IMR-90 (cell line): ENCODE results near the gene TUBB2B. TPM values are rescaled to one million over a fixed set of nuclear protein-coding genes. Genes with fewer than 3 reads are reported as not detected.

Source experiments
- ATAC-seq: fragments of 200-7000 bp; cut with Tn5 transposase; 2 replicates; pipeline ENCODE4 v1.9.1; 2020; ENCODE audit warnings: low read depth, mild to moderate bottlenecking, moderate library complexity
- BruUV-seq: library from RNA; stranded (reverse); fragments of 400-500 nt; replicated peaks from 2 replicates; lab custom pipeline; 2021; lab: Mats Ljungman, UMichigan
- CTCF ChIA-PET: fragments of 300-600 bp; formaldehyde crosslinking; extraction: SDS; loops from one replicate; lab custom pipeline; 2021; ENCODE audit warnings: antibody characterized with exemption; lab: Yijun Ruan, JAX
- POLR2A ChIA-PET: fragments of 300-600 bp; sonication (Branson Sonifier 250); formaldehyde crosslinking; loops from one replicate; lab custom pipeline; 2022; ENCODE audit warnings: antibody characterized with exemption; ENCODE audit not compliant: unreplicated experiment; lab: Charles Lee
- DNase-seq: peaks from one replicate; pipeline ENCODE4 v3.0.0; 2013
- H2AFZ ChIP-seq: replicated peaks from 2 replicates; pipeline ENCODE3; 2013; ENCODE audit warnings: low read length, mild to moderate bottlenecking; ENCODE audit not compliant: poor library complexity
- H2AK5ac ChIP-seq: 2 replicates; pipeline ENCODE4 v1.6.1; 2013; ENCODE audit warnings: low read depth, low read length, inconsistent platforms
- H2AK9ac ChIP-seq: replicated peaks from 2 replicates; pipeline ENCODE3; 2013; ENCODE audit warnings: mild to moderate bottlenecking, low read depth, low read length, moderate library complexity; ENCODE audit not compliant: poor library complexity
- H2BK120ac ChIP-seq: 2 replicates; pipeline ENCODE4 v1.6.1; 2013; ENCODE audit warnings: low read depth, low read length, inconsistent platforms
- H2BK15ac ChIP-seq: 3 replicates; pipeline ENCODE4 v1.6.1; 2013; ENCODE audit warnings: low read depth, low read length, inconsistent platforms
- H2BK20ac ChIP-seq: 2 replicates; pipeline ENCODE4 v1.6.1; 2013; ENCODE audit warnings: low read depth, mild to moderate bottlenecking, inconsistent platforms, low read length, moderate library complexity
- H2BK5ac ChIP-seq: 2 replicates; pipeline ENCODE4 v1.6.1; 2013; ENCODE audit warnings: mild to moderate bottlenecking, low read depth, low read length, inconsistent platforms; ENCODE audit not compliant: poor library complexity, severe bottlenecking
- H3K14ac ChIP-seq: replicated peaks from 2 replicates; pipeline ENCODE4 v1.6.1; 2013; ENCODE audit warnings: low read depth, low read length, inconsistent platforms
- H3K18ac ChIP-seq: 2 replicates; pipeline ENCODE4 v1.6.1; 2013; ENCODE audit warnings: low read depth, low read length, control low read depth
- H3K23ac ChIP-seq: 2 replicates; pipeline ENCODE4 v1.6.1; 2013; ENCODE audit warnings: low read depth, low read length, inconsistent platforms
- H3K27ac ChIP-seq: 2 replicates; pipeline ENCODE4 v1.5.1; 2013; ENCODE audit warnings: mild to moderate bottlenecking, control low read depth, low read length; ENCODE audit not compliant: insufficient read depth
- H3K27me3 ChIP-seq: 2 replicates; pipeline ENCODE4 v1.6.1; 2013; ENCODE audit warnings: low read length; ENCODE audit not compliant: control insufficient read depth, insufficient read depth
- H3K36me3 ChIP-seq: 2 replicates; pipeline ENCODE4 v1.6.1; 2013; ENCODE audit warnings: low read length, mixed read lengths; ENCODE audit not compliant: control insufficient read depth, insufficient read depth
- H3K4ac ChIP-seq: 2 replicates; pipeline ENCODE4 v1.6.1; 2013; ENCODE audit warnings: low read depth, low read length, inconsistent platforms
- H3K4me1 ChIP-seq: 2 replicates; pipeline ENCODE4 v1.6.1; 2013; ENCODE audit warnings: low read length, mixed read lengths; ENCODE audit not compliant: control insufficient read depth, insufficient read depth
- H3K4me2 ChIP-seq: 2 replicates; pipeline ENCODE4 v1.6.1; 2013; ENCODE audit warnings: low read depth, mild to moderate bottlenecking, control low read depth, low read length, moderate library complexity
- H3K4me3 ChIP-seq: 2 replicates; pipeline ENCODE4 v1.5.1; 2013; ENCODE audit warnings: low read depth, mild to moderate bottlenecking, control low read depth, low read length, moderate library complexity; ENCODE audit not compliant: insufficient read depth
- H3K56ac ChIP-seq: 2 replicates; pipeline ENCODE4 v1.6.1; 2013; ENCODE audit warnings: low read length, inconsistent platforms; ENCODE audit not compliant: insufficient read depth; ENCODE audit errors: extremely low read depth
- H3K79me1 ChIP-seq, 2 experiments: 2 replicates each; pipeline ENCODE4 v1.6.1; 2013; ENCODE audit warnings: low read length in 2 of 2, inconsistent platforms in 1 of 2, low read depth in 1 of 2
- H3K9ac ChIP-seq: 2 replicates; pipeline ENCODE4 v1.6.1; 2013; ENCODE audit warnings: low read depth, low read length, control low read depth
- H3K9me1 ChIP-seq: 2 replicates; pipeline ENCODE4 v1.6.1; 2013; ENCODE audit warnings: low read length, inconsistent platforms; ENCODE audit not compliant: insufficient read depth
- H3K9me3 ChIP-seq: 2 replicates; pipeline ENCODE4 v1.6.1; 2013; ENCODE audit warnings: low read length; ENCODE audit not compliant: control insufficient read depth, insufficient read depth
- H4K20me1 ChIP-seq: 2 replicates; pipeline ENCODE4 v1.6.1; 2013; ENCODE audit warnings: low read length, inconsistent platforms; ENCODE audit not compliant: insufficient read depth
- H4K5ac ChIP-seq: 2 replicates; pipeline ENCODE4 v1.6.1; 2013; ENCODE audit warnings: mild to moderate bottlenecking, low read depth, low read length, control low read depth
- H4K8ac ChIP-seq, 2 experiments: 2 replicates each; pipeline ENCODE4 v1.6.1; 2013; ENCODE audit warnings: low read depth in 2 of 2, low read length in 2 of 2, control low read depth in 1 of 2, inconsistent platforms in 1 of 2
- H4K91ac ChIP-seq: 2 replicates; pipeline ENCODE4 v1.6.1; 2013; ENCODE audit warnings: low read depth, low read length, inconsistent platforms; ENCODE audit not compliant: insufficient read depth
- BHLHE40 ChIP-seq: fragments of 150-350 bp; IDR thresholded peaks from 2 replicates; pipeline ENCODE4 v1.6.1; 2016; ENCODE audit warnings: mild to moderate bottlenecking, low read depth, low read length
- POLR2A ChIP-seq: IDR thresholded peaks from 2 replicates; pipeline ENCODE4 v1.6.1; 2012; ENCODE audit warnings: mild to moderate bottlenecking, low read depth, low read length
- RCOR1 ChIP-seq: IDR thresholded peaks from 2 replicates; pipeline ENCODE4 v1.6.1; 2012; ENCODE audit warnings: mild to moderate bottlenecking, low read length, improper control_type of control experiment; ENCODE audit not compliant: insufficient replicate concordance
- WGBS, 2 experiments: methylation state at CpG; one replicate each; pipeline versions ENCODE4 v1.1.5 to v1.1.7; 2013; ENCODE audit warnings: missing lambda C conversion rate in 2 of 2; ENCODE audit not compliant: insufficient read length in 1 of 2; ENCODE audit errors: extremely low coverage in 2 of 2; 5-methylcytosine and 5-hydroxymethylcytosine counted together
- dilution Hi-C: fragments of 300-500 bp; cut with HindIII; formaldehyde crosslinking; loops from one replicate; pipeline ENCODE4 v1.14.3; 2018; ENCODE audit warnings: low sequenced_read_pairs; ENCODE audit not compliant: unreplicated experiment
- in situ Hi-C: fragments of 300-500 bp; cut with MboI; formaldehyde crosslinking; loops from 3 replicates; pipeline ENCODE4 v1.14.3; 2019; ENCODE audit warnings: low sequenced_read_pairs, inconsistent platforms, mixed read lengths
- intact Hi-C: fragments of 100-400 bp; cut with micrococcal nuclease; formaldehyde crosslinking; loops from 2 replicates; pipeline ENCODE4 v1.10.0; 2022
- polyA plus RNA-seq, 3 experiments: library from polyadenylated mRNA; depleted of rRNA; stranded (reverse); fragments of >200 nt; gene quantifications; 2 replicates each; pipeline ENCODE4 v1.2.3, GENCODE V29; 2012; ENCODE audit warnings: low replicate concordance in 1 of 3
- total RNA-seq: library from RNA; depleted of rRNA; stranded (reverse); fragments of >200 nt; gene quantifications from 2 replicates; pipeline ENCODE4 v1.2.3, GENCODE V29; 2012
- TF ChIP-seq, protein P1 (sequence below): conservative IDR thresholded peaks from 2 replicates; pipeline ENCODE4 v1.5.1; 2012; ENCODE audit warnings: mild to moderate bottlenecking, low read depth, low read length, improper control_type of control experiment
- TF ChIP-seq, protein P2 (sequence below): fragments of 150-350 bp; IDR thresholded peaks from 2 replicates; pipeline ENCODE4 v1.6.1; 2016; ENCODE audit warnings: low read depth, mild to moderate bottlenecking, low read length, moderate library complexity, borderline replicate concordance

TUBB2B gene
- total and polyA plus RNA-seq, 2 of the 4 experiments (the other 2 are of a cell fraction): 13.6 to 21.1 TPM

DNA sequence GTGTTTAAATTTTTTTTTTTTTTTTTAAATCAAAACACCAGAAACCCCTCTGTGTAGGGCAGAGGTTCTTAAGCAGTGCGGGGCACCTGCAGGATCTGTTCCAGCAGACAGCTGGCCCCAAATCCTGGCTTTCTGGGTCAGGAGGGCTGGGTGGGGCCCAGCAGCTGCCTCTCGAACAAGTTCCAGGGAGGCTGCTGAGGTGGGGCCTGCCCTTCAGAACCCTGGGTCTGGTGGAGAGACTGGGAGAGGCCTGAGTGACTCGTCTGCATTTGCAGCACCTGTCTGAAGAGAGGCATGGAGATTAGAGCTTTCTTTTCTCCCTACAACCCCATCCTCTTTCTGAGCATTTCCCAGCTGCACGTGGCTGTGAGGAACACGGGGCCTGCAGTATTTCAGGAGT, 39.7 kb upstream of the TUBB2B start:
- Histone ChIP-seq H3K79me1 (peaks cover 35 to 64% of the 10 kb centered on the region in 2 experiments), H2BK15ac (no peak overlapping the region), H3K4ac (no peak overlapping the region), H2AK9ac (no peak overlapping the region), H2AK5ac (no peak overlapping the region), H3K14ac (no peak overlapping the region), H3K9me1 (peaks cover 7% of the 10 kb centered on the region; the same call in 1 of the 2 replicates), H2BK20ac (no peak overlapping the region), H3K9me3 (no peaks in the 10 kb centered on the region), H3K9ac (no peak overlapping the region), H3K4me1 (peaks cover 8% of the 10 kb centered on the region; the same call in 1 of the 2 replicates), H3K18ac (no peak overlapping the region), H3K23ac (no peak overlapping the region), H3K4me3 (no peak overlapping the region), H2BK5ac (no peak overlapping the region), H4K5ac (no peak overlapping the region), H4K20me1 (peaks cover 14% of the 10 kb centered on the region), H4K8ac (no peak overlapping the region), H3K4me2 (no peak overlapping the region), H3K36me3 (peaks cover 35% of the 10 kb centered on the region), H3K56ac (no peak overlapping the region), H2AFZ (no peak overlapping the region), H2BK120ac (no peak overlapping the region), H4K91ac (no peak overlapping the region), H3K27me3 (no peaks in the 10 kb centered on the region), H3K27ac (no peak overlapping the region)
- DNase-seq (no peak), ATAC-seq (no peak)
- ChIA-PET POLR2A (no interaction called here), CTCF (no interaction called here)
- in situ Hi-C loops: no loop called here
- no TSS peak for BruUV-seq
- intact Hi-C loops: no loop called here
- WGBS, 2 experiments: no CpG with 5 or more reads among the region's 5 CpGs
- dilution Hi-C loops: no loop called here
- TF ChIP-seq POLR2A: no peak
- TF ChIP-seq, protein P1, sequence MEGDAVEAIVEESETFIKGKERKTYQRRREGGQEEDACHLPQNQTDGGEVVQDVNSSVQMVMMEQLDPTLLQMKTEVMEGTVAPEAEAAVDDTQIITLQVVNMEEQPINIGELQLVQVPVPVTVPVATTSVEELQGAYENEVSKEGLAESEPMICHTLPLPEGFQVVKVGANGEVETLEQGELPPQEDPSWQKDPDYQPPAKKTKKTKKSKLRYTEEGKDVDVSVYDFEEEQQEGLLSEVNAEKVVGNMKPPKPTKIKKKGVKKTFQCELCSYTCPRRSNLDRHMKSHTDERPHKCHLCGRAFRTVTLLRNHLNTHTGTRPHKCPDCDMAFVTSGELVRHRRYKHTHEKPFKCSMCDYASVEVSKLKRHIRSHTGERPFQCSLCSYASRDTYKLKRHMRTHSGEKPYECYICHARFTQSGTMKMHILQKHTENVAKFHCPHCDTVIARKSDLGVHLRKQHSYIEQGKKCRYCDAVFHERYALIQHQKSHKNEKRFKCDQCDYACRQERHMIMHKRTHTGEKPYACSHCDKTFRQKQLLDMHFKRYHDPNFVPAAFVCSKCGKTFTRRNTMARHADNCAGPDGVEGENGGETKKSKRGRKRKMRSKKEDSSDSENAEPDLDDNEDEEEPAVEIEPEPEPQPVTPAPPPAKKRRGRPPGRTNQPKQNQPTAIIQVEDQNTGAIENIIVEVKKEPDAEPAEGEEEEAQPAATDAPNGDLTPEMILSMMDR: no peak
- no peak for TF ChIP-seq RCOR1
- TF ChIP-seq BHLHE40: no peak
- TF ChIP-seq, protein P2, sequence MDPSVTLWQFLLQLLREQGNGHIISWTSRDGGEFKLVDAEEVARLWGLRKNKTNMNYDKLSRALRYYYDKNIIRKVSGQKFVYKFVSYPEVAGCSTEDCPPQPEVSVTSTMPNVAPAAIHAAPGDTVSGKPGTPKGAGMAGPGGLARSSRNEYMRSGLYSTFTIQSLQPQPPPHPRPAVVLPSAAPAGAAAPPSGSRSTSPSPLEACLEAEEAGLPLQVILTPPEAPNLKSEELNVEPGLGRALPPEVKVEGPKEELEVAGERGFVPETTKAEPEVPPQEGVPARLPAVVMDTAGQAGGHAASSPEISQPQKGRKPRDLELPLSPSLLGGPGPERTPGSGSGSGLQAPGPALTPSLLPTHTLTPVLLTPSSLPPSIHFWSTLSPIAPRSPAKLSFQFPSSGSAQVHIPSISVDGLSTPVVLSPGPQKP: no peak
